Calu3 (cell line): ENCODE data around the gene GYPC. TPM values are rescaled to one million over a fixed set of nuclear protein-coding genes. Genes with fewer than 3 reads are reported as not detected.

Experiments
- BruUV-seq: library from RNA; stranded (reverse); fragments of 400-500 nt; replicated peaks from 2 replicates; lab custom pipeline; 2021; lab: Mats Ljungman, UMichigan
- CTCF ChIA-PET: fragments of 300-600 bp; sonication (Branson Sonifier 250); formaldehyde crosslinking; loops from one replicate; lab custom pipeline; 2022; ENCODE audit warnings: antibody characterized with exemption; lab: Charles Lee
- DNase-seq: peaks from one replicate; pipeline ENCODE4 v3.0.0; 2022
- H3K27ac Mint-ChIP-seq: one replicate; pipeline ENCODE4 v1.8.0; 2022; ENCODE audit warnings: mixed read lengths; ENCODE audit not compliant: unreplicated experiment
- H3K27me3 Mint-ChIP-seq: one replicate; pipeline ENCODE4 v1.8.0; 2022; ENCODE audit warnings: mixed read lengths; ENCODE audit not compliant: unreplicated experiment
- H3K36me3 Mint-ChIP-seq: one replicate; pipeline ENCODE4 v1.8.0; 2022; ENCODE audit warnings: mild to moderate bottlenecking, moderate library complexity, mixed read lengths; ENCODE audit not compliant: insufficient read depth, unreplicated experiment
- H3K4me1 Mint-ChIP-seq: one replicate; pipeline ENCODE4 v1.8.0; 2022; ENCODE audit warnings: mild to moderate bottlenecking, low read depth, mixed read lengths; ENCODE audit not compliant: unreplicated experiment
- H3K4me3 Mint-ChIP-seq: one replicate; pipeline ENCODE4 v1.8.0; 2022; ENCODE audit warnings: mild to moderate bottlenecking, low read depth, moderate library complexity, mixed read lengths; ENCODE audit not compliant: unreplicated experiment
- H3K9me3 Mint-ChIP-seq: one replicate; pipeline ENCODE4 v1.8.0; 2022; ENCODE audit warnings: low read depth, mixed read lengths; ENCODE audit not compliant: unreplicated experiment
- intact Hi-C: fragments of 100-400 bp; cut with micrococcal nuclease; formaldehyde crosslinking; loops from one replicate; pipeline ENCODE4 v1.10.0; 2022; ENCODE audit not compliant: unreplicated experiment
- total RNA-seq: library from RNA; stranded (reverse); gene quantifications from 2 replicates; pipeline ENCODE4 v1.2.3, GENCODE V29; 2022
- TF ChIP-seq, protein P1 (sequence below): fragments of 200-600 bp; IDR thresholded peaks from one replicate; pipeline ENCODE4 v1.8.0; 2022; ENCODE audit warnings: antibody characterized with exemption; ENCODE audit not compliant: unreplicated experiment

The GYPC gene
- total RNA-seq, 1 experiment from 2014 or later = not detected

DNA sequence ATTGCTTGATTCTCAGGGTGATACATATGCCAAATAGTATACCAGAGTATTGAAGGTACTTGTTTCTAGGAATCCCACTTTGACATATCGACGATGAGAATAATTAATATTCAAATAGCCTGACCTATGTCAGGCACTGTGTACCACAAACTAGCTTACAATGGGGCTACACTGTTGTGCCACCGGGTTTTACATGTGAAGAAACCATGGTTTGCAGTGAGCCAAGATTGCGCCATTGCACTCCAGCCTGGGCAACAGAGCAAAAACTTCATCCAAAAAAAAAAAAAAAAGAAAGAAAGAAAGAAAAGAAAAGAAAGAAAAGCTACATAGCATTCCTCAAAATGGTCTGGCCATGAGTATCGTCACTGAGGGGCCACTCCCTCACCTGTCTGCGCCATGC is 25.5 kb downstream of the GYPC start:
- H3K4me1 Mint-ChIP-seq = no peaks in the 10 kb centered on the region
- TF ChIP-seq, protein P1, sequence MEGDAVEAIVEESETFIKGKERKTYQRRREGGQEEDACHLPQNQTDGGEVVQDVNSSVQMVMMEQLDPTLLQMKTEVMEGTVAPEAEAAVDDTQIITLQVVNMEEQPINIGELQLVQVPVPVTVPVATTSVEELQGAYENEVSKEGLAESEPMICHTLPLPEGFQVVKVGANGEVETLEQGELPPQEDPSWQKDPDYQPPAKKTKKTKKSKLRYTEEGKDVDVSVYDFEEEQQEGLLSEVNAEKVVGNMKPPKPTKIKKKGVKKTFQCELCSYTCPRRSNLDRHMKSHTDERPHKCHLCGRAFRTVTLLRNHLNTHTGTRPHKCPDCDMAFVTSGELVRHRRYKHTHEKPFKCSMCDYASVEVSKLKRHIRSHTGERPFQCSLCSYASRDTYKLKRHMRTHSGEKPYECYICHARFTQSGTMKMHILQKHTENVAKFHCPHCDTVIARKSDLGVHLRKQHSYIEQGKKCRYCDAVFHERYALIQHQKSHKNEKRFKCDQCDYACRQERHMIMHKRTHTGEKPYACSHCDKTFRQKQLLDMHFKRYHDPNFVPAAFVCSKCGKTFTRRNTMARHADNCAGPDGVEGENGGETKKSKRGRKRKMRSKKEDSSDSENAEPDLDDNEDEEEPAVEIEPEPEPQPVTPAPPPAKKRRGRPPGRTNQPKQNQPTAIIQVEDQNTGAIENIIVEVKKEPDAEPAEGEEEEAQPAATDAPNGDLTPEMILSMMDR = no peak
- DNase-seq = no peak
- intact Hi-C loops = no loop called here
- CTCF ChIA-PET = no interaction called here
- no peaks in the 10 kb centered on the region for H3K27me3 Mint-ChIP-seq
- H3K9me3 Mint-ChIP-seq = peaks cover 9% of the 10 kb centered on the region
- no peaks in the 10 kb centered on the region for H3K36me3 Mint-ChIP-seq
- no TSS peak for BruUV-seq
- H3K27ac Mint-ChIP-seq = no peak overlapping the region
- no peak overlapping the region for H3K4me3 Mint-ChIP-seq

DNA sequence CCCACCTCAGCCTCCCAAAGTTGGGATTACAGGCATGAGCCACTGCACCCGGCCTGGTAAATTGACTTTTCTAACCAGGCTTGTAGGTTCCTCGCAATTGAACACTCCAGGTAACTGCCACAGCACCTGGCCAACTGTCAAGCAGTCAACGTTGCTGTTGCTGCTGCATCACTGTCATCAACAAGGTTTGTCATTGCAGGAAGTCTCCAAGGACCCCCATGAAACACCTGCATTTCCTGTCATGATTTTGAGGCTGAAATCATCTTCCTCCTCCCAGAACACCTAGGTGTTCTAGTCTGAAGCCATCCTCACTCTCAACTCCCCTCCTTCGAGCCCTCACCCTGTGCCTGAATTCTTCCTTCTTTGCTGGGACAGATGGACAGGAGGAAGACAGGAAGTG is 29.7 kb downstream of the GYPC start:
- Mint-ChIP-seq H3K9me3 (peaks cover 4% of the 10 kb centered on the region), H3K27me3 (peaks cover 1% of the 10 kb centered on the region), H3K36me3 (no peaks in the 10 kb centered on the region), H3K4me1 (no peaks in the 10 kb centered on the region), H3K27ac (no peak overlapping the region), H3K4me3 (no peak overlapping the region)
- TF ChIP-seq, protein P1 = no peak
- no peak for DNase-seq
- intact Hi-C loops = no loop called here
- CTCF ChIA-PET = no interaction called here
- no TSS peak for BruUV-seq

DNA sequence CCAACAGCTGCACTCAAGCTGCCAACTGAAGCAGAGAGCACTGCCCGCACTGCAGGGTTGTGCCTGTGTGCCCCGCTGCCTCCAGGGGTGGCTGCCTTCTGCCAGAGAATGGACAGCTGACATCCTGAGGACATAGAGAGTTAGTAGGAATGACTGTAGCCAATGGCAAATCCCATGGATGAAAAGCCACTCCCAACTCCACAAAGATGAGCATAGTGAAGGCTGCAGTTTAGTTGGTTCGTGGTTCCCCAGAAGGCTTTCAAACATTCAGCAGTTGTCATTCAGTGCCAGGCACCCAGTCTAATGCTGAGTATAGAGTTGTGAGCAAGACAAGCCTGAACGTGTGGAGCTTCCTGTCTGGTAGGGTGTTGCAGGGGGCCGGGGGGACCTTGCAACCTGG is 30.3 kb downstream of the GYPC start:
- Mint-ChIP-seq H3K27me3 (peaks cover 8% of the 10 kb centered on the region), H3K9me3 (peaks cover 3% of the 10 kb centered on the region), H3K4me3 (no peak overlapping the region), H3K27ac (no peak overlapping the region), H3K4me1 (no peaks in the 10 kb centered on the region), H3K36me3 (no peaks in the 10 kb centered on the region)
- no TSS peak for BruUV-seq
- TF ChIP-seq, protein P1 = no peak
- no peak for DNase-seq
- CTCF ChIA-PET = no interaction called here
- intact Hi-C loops = no loop called here

DNA sequence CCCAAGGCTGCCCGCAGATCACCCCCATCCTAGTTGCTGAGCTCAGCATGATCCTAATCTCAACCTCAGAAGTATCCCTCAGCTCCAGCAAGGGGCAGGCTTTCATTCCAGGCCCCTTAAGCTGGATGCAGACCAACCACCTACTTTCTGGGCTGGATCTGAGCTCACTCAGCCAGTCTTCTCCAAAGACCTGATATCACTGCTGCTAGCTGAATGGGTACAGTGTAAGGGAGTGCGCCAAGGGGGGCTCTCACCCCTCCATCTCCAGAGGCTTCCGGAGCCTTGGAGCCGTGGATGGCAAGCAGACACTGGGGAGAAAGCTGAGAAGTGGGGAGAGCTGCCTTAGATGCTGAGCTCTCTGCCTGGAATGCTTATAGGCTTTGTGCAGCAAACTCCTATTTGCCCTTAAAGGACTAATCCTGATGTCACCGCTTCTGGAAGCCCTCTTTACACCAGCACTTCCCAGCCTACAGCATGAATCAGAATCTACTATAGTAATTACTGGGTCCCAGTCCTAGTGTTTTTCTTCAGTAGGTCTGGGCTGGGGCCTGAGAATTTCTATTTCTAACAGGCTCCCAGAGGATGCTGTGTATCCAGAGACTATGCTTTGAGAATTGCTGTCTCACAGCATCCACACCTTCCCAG is 31.0 kb downstream of the GYPC start:
- DNase-seq = no peak
- BruUV-seq = no TSS peak
- peaks cover 13% of the 10 kb centered on the region for H3K27me3 Mint-ChIP-seq
- TF ChIP-seq, protein P1 = no peak
- no peak overlapping the region for H3K4me3 Mint-ChIP-seq
- H3K36me3 Mint-ChIP-seq = no peaks in the 10 kb centered on the region
- intact Hi-C loops = no loop called here
- CTCF ChIA-PET = interaction anchor here (0.8 kb wide), 1 partner anchor 31 kb away, joined by 3 read pairs; the partner anchor contains the start of gene GYPC
- H3K4me1 Mint-ChIP-seq = no peaks in the 10 kb centered on the region
- no peaks in the 10 kb centered on the region for H3K9me3 Mint-ChIP-seq
- H3K27ac Mint-ChIP-seq = no peak overlapping the region
